ENCODE data around the gene CDH20.

GRCh38 chr18:61334951-61335683 lies 1.9 kb downstream of the CDH20 start:
- TF ChIP-seq, protein P1, sequence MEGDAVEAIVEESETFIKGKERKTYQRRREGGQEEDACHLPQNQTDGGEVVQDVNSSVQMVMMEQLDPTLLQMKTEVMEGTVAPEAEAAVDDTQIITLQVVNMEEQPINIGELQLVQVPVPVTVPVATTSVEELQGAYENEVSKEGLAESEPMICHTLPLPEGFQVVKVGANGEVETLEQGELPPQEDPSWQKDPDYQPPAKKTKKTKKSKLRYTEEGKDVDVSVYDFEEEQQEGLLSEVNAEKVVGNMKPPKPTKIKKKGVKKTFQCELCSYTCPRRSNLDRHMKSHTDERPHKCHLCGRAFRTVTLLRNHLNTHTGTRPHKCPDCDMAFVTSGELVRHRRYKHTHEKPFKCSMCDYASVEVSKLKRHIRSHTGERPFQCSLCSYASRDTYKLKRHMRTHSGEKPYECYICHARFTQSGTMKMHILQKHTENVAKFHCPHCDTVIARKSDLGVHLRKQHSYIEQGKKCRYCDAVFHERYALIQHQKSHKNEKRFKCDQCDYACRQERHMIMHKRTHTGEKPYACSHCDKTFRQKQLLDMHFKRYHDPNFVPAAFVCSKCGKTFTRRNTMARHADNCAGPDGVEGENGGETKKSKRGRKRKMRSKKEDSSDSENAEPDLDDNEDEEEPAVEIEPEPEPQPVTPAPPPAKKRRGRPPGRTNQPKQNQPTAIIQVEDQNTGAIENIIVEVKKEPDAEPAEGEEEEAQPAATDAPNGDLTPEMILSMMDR (IDR thresholded peaks at IDR 0.05 in 2 of 3, conservative IDR thresholded peaks at IDR 0.05 in 1 of 3; ENCODE audit: borderline replicate concordance in 1 of 3, insufficient read depth in 1 of 3, low read depth in 2 of 3, low read length in 2 of 3): no peak
- no peak for TF ChIP-seq RAD21 (IDR thresholded peaks at IDR 0.05; ENCODE audit: low read depth)
- TF ChIP-seq SRF (IDR thresholded peaks at IDR 0.05; ENCODE audit: low read depth): no peak
- no peak for TF ChIP-seq EZH2phosphoT487 (IDR thresholded peaks at IDR 0.05; ENCODE audit: borderline replicate concordance)
- TF ChIP-seq, protein P2, sequence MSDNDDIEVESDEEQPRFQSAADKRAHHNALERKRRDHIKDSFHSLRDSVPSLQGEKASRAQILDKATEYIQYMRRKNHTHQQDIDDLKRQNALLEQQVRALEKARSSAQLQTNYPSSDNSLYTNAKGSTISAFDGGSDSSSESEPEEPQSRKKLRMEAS (IDR thresholded peaks at IDR 0.05): no peak
- TF ChIP-seq POLR2AphosphoS5 (IDR thresholded peaks at IDR 0.05; ENCODE audit: low read depth, low read length): no peak
